ENCODE data around the gene SLC25A47.

- TF ChIP-seq CTCF (IDR thresholded peaks at IDR 0.05) = no peak
- TF ChIP-seq POLR2A (IDR thresholded peaks at IDR 0.05) = no peak
Observed at GRCh38 chr14:100312877-100313400, 10.2 kb upstream of the SLC25A47 start.

Data from Peyer's patch (tissue), 4 donors.